Hepatocyte (in vitro differentiated cells): Measurements from ENCODE around the gene LRRC8D. TPM values are rescaled to one million over a fixed set of nuclear protein-coding genes. Genes with fewer than 3 reads are reported as not detected.

ENCODE experiments used
- DNase-seq: peaks from one replicate; pipeline ENCODE4 v3.0.0-alpha.2; 2016; ENCODE audit warnings: low spot score
- H2AFZ ChIP-seq: fragments of 200-600 bp; sonication (generic); 2 replicates; pipeline ENCODE4 v1.6.0; 2016; ENCODE audit warnings: antibody characterized with exemption, mild to moderate bottlenecking
- H3K27ac ChIP-seq: fragments of 200-600 bp; sonication (generic); 2 replicates; pipeline ENCODE4 v1.5.1; 2016; ENCODE audit warnings: mild to moderate bottlenecking
- H3K27me3 ChIP-seq: fragments of 200-600 bp; sonication (generic); 2 replicates; pipeline ENCODE4 v1.6.1; 2016
- H3K36me3 ChIP-seq: fragments of 200-600 bp; sonication (generic); replicated peaks from 2 replicates; pipeline ENCODE4 v1.5.1; 2016; ENCODE audit warnings: low read depth; ENCODE audit not compliant: insufficient read depth
- H3K4me1 ChIP-seq: fragments of 200-600 bp; sonication (generic); 2 replicates; pipeline ENCODE4 v1.5.1; 2016; ENCODE audit warnings: mild to moderate bottlenecking, moderate library complexity; ENCODE audit not compliant: insufficient read depth
- H3K4me2 ChIP-seq: fragments of 200-600 bp; sonication (generic); 2 replicates; pipeline ENCODE4 v1.6.0; 2016
- H3K4me3 ChIP-seq: fragments of 200-600 bp; sonication (generic); 2 replicates; pipeline ENCODE4 v1.5.1; 2016; ENCODE audit warnings: mild to moderate bottlenecking
- H3K79me2 ChIP-seq: fragments of 200-600 bp; sonication (generic); 2 replicates; pipeline ENCODE4 v1.6.0; 2017; ENCODE audit warnings: mild to moderate bottlenecking
- H3K9me2 ChIP-seq: fragments of 200-600 bp; sonication (generic); replicated peaks from 2 replicates; pipeline ENCODE4 v1.6.0; 2017; ENCODE audit warnings: mild to moderate bottlenecking; ENCODE audit not compliant: insufficient read depth
- H3K9me3 ChIP-seq: fragments of 200-600 bp; sonication (generic); 2 replicates; pipeline ENCODE4 v1.5.1; 2016; ENCODE audit warnings: low read depth, mild to moderate bottlenecking
- H4K20me1 ChIP-seq: fragments of 200-600 bp; sonication (generic); 2 replicates; pipeline ENCODE4 v1.6.0; 2016; ENCODE audit warnings: mild to moderate bottlenecking; ENCODE audit not compliant: insufficient read depth, poor library complexity, severe bottlenecking
- CTCF ChIP-seq: fragments of 200-600 bp; sonication (generic); IDR thresholded peaks from 2 replicates; pipeline ENCODE4 v1.5.1; 2016; ENCODE audit warnings: antibody characterized with exemption, mild to moderate bottlenecking; ENCODE audit not compliant: poor library complexity
- EZH2 ChIP-seq: fragments of 200-600 bp; sonication (generic); IDR thresholded peaks from 2 replicates; pipeline ENCODE4 v1.6.1; 2016; ENCODE audit warnings: antibody characterized with exemption, mild to moderate bottlenecking, borderline replicate concordance
- EZH2phosphoT487 ChIP-seq: fragments of 200-600 bp; sonication (generic); IDR thresholded peaks from one replicate; pipeline ENCODE4 v1.6.1; 2018; ENCODE audit warnings: antibody characterized with exemption, mild to moderate bottlenecking, low read depth, moderate library complexity; ENCODE audit not compliant: unreplicated experiment, severe bottlenecking
- WGBS: methylation state at CpG from one replicate; pipeline ENCODE4 v1.1.6; 2016; ENCODE audit warnings: low lambda C conversion rate; ENCODE audit errors: missing lambda C conversion rate; 5-methylcytosine and 5-hydroxymethylcytosine counted together
- polyA plus RNA-seq: library from polyadenylated mRNA; unstranded; fragments of >200 nt; fragmentation: Nextera tagmentation; extraction: Ambion mirVana; gene quantifications from 2 replicates; pipeline ENCODE4 v1.2.1, GENCODE V29; 2016
- total RNA-seq: library from RNA; depleted of rRNA; stranded (reverse); fragments of >200 nt; gene quantifications from 2 replicates; pipeline ENCODE4 v1.2.3, GENCODE V29; 2014

LRRC8D gene
- total and polyA plus RNA-seq, 2 experiments from 2014 or later: 15.1 to 28.9 TPM

- Histone ChIP-seq H3K27me3 (no peaks in the 10 kb centered on the region), H3K9me3 (no peaks in the 10 kb centered on the region), H3K4me1 (no peaks in the 10 kb centered on the region), H4K20me1 (no peaks in the 10 kb centered on the region), H2AFZ (no peak overlapping the region), H3K4me3 (no peak overlapping the region), H3K79me2 (peaks cover 42% of the 10 kb centered on the region), H3K27ac (no peak overlapping the region), H3K4me2 (no peak overlapping the region), H3K9me2 (no peaks in the 10 kb centered on the region), H3K36me3 (no peaks in the 10 kb centered on the region)
- 87% methylated on average over 1 of the region's 1 CpG for WGBS
- DNase-seq: no peak
- no peak for TF ChIP-seq EZH2
- TF ChIP-seq CTCF: no peak
- no peak for TF ChIP-seq EZH2phosphoT487
These were observed 60.7 kb downstream of the LRRC8D start for GRCh38 chr1:89881415-89882058.

GRCh38 chr1:89882348-89883029 lies 61.7 kb downstream of the LRRC8D start:
- Histone ChIP-seq H3K4me3 (no peak overlapping the region), H3K27ac (no peak overlapping the region), H2AFZ (no peak overlapping the region), H3K27me3 (no peaks in the 10 kb centered on the region), H4K20me1 (no peaks in the 10 kb centered on the region), H3K9me2 (no peaks in the 10 kb centered on the region), H3K4me2 (no peak overlapping the region), H3K36me3 (no peaks in the 10 kb centered on the region), H3K79me2 (peaks cover 35% of the 10 kb centered on the region), H3K4me1 (no peaks in the 10 kb centered on the region), H3K9me3 (no peaks in the 10 kb centered on the region)
- DNase-seq: no peak
- no peak for TF ChIP-seq EZH2
- TF ChIP-seq CTCF: no peak
- TF ChIP-seq EZH2phosphoT487: no peak
- 94% methylated on average over 6 of the region's 6 CpGs for WGBS

- Histone ChIP-seq H3K4me2 (no peak overlapping the region), H3K9me3 (no peaks in the 10 kb centered on the region), H3K9me2 (no peaks in the 10 kb centered on the region), H3K4me1 (no peaks in the 10 kb centered on the region), H4K20me1 (no peaks in the 10 kb centered on the region), H3K4me3 (no peak overlapping the region), H3K27me3 (no peaks in the 10 kb centered on the region), H3K27ac (no peak overlapping the region), H3K79me2 (peaks cover 32% of the 10 kb centered on the region), H2AFZ (no peak overlapping the region), H3K36me3 (no peaks in the 10 kb centered on the region)
- DNase-seq: no peak
- WGBS: over 99% methylated on average over 6 of the region's 6 CpGs
- TF ChIP-seq EZH2: no peak
- no peak for TF ChIP-seq EZH2phosphoT487
- no peak for TF ChIP-seq CTCF
These were observed 62.2 kb downstream of the LRRC8D start for GRCh38 chr1:89883030-89883379.
